Activated naive CD4-positive, alpha-beta T cell treated with anti-CD3 and anti-CD28 coated beads, Interleukin-2, amount 10 ng/mL, durations not matched to agents 7 days and 5 days (primary cell): ENCODE measurements around the gene GAL.

Experiments
- CTCF ChIA-PET: fragments of 350-600 bp; sonication (Branson Sonifier 250); formaldehyde crosslinking; loops from one replicate; lab custom pipeline; 2021; ENCODE audit warnings: antibody characterized with exemption; lab: Charles Lee
- DNase-seq: peaks from one replicate; pipeline ENCODE4 v3.0.0-alpha.2; 2020
- H3K27ac Mint-ChIP-seq: one replicate; pipeline ENCODE4 v1.8.0; 2021; ENCODE audit warnings: mild to moderate bottlenecking, moderate library complexity, mixed read lengths
- H3K27me3 Mint-ChIP-seq: one replicate; pipeline ENCODE4 v1.8.0; 2021; ENCODE audit warnings: mild to moderate bottlenecking, mixed read lengths
- H3K36me3 Mint-ChIP-seq: one replicate; pipeline ENCODE4 v1.8.0; 2021; ENCODE audit warnings: mixed read lengths
- H3K4me1 Mint-ChIP-seq: one replicate; pipeline ENCODE4 v1.8.0; 2021; ENCODE audit warnings: mixed read lengths
- H3K4me3 Mint-ChIP-seq: one replicate; pipeline ENCODE4 v1.8.0; 2021; ENCODE audit warnings: mild to moderate bottlenecking, moderate library complexity, mixed read lengths
- H3K9me3 Mint-ChIP-seq: one replicate; pipeline ENCODE4 v1.8.0; 2021; ENCODE audit warnings: mixed read lengths

The GAL gene

DNA sequence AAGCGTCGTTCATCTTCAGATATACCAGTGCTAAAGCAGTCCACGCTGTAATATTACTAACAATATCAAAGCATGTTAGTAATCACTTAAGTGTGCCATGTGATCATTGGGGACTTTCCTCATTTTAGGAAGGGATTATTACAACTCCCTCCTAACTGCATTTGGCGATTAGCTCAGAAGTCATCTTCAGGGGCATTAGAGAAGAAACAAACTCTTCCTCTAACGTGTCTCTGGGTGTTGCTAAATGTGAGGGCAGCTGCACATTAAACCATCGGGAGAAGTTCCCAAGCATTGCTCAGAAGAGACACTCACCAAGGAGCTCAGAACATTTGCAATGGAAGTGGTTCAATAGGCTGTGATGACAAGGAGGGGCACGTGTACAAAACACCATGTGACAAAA lies 49.8 kb downstream of the GAL start:
- no peaks in the 10 kb centered on the region for H3K4me1 Mint-ChIP-seq
- H3K36me3 Mint-ChIP-seq, result no peaks in the 10 kb centered on the region
- H3K4me3 Mint-ChIP-seq, result no peak overlapping the region
- no peak overlapping the region for H3K27ac Mint-ChIP-seq
- no peaks in the 10 kb centered on the region for H3K9me3 Mint-ChIP-seq
- CTCF ChIA-PET, result no interaction called here
- H3K27me3 Mint-ChIP-seq, result no peaks in the 10 kb centered on the region
- DNase-seq, result no peak

DNA sequence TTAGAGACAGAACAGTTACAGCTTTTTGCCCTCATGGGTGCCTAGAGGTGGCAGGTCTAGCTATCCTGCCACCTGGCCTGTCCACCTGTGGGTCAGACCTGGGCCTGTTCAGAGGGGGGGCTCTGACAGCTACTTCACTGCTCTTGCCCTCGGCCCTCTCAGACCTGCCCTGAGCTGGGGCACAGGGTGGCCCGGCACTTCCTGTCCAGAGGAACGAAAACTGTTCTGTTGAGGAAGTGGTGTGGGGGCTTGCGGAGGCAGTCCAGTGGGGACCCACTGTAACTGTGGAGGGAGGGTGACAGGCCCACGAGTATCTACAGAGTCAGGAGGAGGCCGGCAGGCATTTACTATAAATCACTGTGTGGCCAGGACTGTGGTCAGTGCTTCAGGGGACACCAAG lies 50.8 kb downstream of the GAL start:
- H3K4me3 Mint-ChIP-seq, result no peak overlapping the region
- no peak for DNase-seq
- no peaks in the 10 kb centered on the region for H3K4me1 Mint-ChIP-seq
- no peak overlapping the region for H3K27ac Mint-ChIP-seq
- H3K36me3 Mint-ChIP-seq, result no peaks in the 10 kb centered on the region
- CTCF ChIA-PET, result no interaction called here
- no peaks in the 10 kb centered on the region for H3K27me3 Mint-ChIP-seq
- no peaks in the 10 kb centered on the region for H3K9me3 Mint-ChIP-seq

DNA sequence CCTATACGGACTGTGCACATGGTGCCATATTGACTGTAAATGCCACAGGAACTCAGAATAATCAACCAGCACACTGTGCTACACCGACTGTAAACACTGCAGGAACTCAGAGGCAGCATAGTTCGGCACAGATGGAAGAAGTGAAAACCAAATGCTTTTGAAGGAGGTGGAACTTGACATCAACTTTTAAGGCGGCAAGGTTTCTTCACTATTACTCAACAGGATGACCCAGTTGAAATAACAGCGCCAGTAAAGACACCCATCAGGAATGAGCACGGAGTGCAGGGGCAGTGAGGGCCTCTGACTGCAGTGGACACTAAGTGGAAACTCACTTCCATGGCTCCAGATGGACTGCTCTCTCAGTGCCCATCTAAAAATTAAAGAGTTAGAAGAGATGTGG lies 51.3 kb downstream of the GAL start:
- H3K4me3 Mint-ChIP-seq, result no peak overlapping the region
- DNase-seq, result no peak
- H3K27me3 Mint-ChIP-seq, result no peaks in the 10 kb centered on the region
- H3K4me1 Mint-ChIP-seq, result no peaks in the 10 kb centered on the region
- no peak overlapping the region for H3K27ac Mint-ChIP-seq
- H3K36me3 Mint-ChIP-seq, result no peaks in the 10 kb centered on the region
- H3K9me3 Mint-ChIP-seq, result no peaks in the 10 kb centered on the region
- CTCF ChIA-PET, result no interaction called here
